Measurements from ENCODE around the gene THSD7B.

The THSD7B gene

DNA sequence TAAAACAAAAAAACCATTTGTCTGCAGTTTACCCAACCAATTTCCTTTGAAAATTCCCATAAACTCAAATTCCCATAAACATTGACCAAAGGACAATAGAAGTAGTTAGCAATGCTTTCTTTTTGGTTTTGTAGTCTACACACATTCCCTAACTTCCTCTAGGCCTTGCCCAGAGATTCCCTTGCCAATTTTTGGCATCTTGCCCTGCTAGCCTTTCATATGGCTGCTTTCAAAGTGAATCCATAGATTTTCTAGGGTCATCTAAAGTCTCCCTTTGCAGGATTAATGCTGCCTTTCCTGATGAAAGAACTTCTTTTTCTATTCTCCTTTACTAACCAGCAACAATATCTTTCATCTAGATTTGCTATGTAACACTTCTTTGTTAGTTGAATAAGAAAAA, 33.4 kb downstream of the THSD7B start:
- in situ Hi-C loops (cut with MboI; ENCODE audit: low sequenced_read_pairs, unreplicated experiment), result no loop called here
- TF ChIP-seq, protein P1, sequence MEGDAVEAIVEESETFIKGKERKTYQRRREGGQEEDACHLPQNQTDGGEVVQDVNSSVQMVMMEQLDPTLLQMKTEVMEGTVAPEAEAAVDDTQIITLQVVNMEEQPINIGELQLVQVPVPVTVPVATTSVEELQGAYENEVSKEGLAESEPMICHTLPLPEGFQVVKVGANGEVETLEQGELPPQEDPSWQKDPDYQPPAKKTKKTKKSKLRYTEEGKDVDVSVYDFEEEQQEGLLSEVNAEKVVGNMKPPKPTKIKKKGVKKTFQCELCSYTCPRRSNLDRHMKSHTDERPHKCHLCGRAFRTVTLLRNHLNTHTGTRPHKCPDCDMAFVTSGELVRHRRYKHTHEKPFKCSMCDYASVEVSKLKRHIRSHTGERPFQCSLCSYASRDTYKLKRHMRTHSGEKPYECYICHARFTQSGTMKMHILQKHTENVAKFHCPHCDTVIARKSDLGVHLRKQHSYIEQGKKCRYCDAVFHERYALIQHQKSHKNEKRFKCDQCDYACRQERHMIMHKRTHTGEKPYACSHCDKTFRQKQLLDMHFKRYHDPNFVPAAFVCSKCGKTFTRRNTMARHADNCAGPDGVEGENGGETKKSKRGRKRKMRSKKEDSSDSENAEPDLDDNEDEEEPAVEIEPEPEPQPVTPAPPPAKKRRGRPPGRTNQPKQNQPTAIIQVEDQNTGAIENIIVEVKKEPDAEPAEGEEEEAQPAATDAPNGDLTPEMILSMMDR (IDR thresholded peaks at IDR 0.05; ENCODE audit: borderline replicate concordance, control extremely low read depth, extremely low read depth, insufficient read depth, missing control alignments), result no peak
- no peak for DNase-seq (ENCODE audit: low spot score)

DNA sequence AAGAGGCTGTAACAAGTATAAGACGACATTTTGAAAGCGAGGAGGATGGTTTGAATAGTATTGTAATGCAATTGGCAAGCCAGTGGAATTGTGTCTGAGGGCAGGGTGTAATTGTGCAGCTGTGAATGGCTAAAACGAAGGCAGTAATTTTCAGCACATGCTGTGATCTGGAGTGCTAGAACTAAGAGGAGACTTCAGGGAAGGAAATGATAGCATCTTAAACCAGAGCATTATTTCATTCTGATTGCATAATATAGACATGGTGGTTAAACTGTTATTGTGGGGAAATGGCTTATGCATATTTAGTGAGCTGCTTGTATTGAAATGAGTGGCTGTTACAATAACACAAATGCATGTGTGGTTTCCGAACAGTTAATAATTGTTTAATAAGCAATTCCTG, 36.3 kb downstream of the THSD7B start:
- TF ChIP-seq, protein P1 (IDR thresholded peaks at IDR 0.05; ENCODE audit: borderline replicate concordance, control extremely low read depth, extremely low read depth, insufficient read depth, missing control alignments), result no peak
- DNase-seq (ENCODE audit: low spot score), result no peak

DNA sequence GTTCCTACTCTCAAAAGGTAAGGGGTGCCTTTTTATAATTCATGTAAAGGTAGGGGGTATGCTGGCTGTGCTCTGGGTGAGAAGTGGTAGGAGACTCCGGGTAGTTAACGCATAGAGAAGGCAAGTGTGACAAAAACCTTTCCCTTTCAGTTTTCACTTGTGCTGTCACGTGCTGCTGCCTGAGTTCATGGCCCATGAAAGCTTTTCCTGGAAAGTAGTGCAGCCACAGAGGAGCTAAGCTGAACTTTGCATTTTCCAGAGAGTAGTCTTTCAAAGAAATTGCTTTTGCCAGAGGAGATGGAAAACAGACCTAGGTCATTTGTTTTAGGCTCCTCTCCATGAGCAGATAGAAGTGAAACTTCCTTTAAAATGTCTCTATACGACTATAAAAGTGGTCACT, 44.7 kb downstream of the THSD7B start:
- TF ChIP-seq, protein P1 (IDR thresholded peaks at IDR 0.05; ENCODE audit: borderline replicate concordance, control extremely low read depth, extremely low read depth, insufficient read depth, missing control alignments), result no peak
- in situ Hi-C loops (cut with MboI; ENCODE audit: low sequenced_read_pairs, unreplicated experiment), result no loop called here
- DNase-seq (ENCODE audit: low spot score), result no peak

More for the DNA sequence above, 36.3 kb downstream of the THSD7B start:
- in situ Hi-C loops (cut with MboI; ENCODE audit: low sequenced_read_pairs, unreplicated experiment), result no loop called here

DNA sequence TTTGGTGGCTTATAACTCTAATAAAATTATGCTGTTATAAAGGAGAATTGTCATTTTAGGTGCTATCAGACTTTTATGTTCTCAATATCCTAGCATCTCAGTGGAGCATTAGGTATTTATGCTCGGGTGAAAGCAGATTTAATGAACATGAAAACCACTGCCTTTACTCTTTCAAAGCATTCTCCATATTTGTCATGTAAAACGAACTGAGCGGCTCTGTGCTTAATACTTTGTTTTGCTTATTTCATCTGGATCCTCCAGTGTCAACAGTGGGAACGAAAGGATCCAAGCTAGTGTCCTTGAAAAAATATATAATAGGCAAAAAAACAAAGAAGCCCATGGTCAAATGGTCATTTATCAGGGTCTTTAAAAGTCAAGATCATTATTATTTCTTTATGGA, 53.5 kb downstream of the THSD7B start:
- DNase-seq (ENCODE audit: low spot score), result no peak
- TF ChIP-seq, protein P1 (IDR thresholded peaks at IDR 0.05; ENCODE audit: borderline replicate concordance, control extremely low read depth, extremely low read depth, insufficient read depth, missing control alignments), result no peak
- in situ Hi-C loops (cut with MboI; ENCODE audit: low sequenced_read_pairs, unreplicated experiment), result no loop called here

DNA sequence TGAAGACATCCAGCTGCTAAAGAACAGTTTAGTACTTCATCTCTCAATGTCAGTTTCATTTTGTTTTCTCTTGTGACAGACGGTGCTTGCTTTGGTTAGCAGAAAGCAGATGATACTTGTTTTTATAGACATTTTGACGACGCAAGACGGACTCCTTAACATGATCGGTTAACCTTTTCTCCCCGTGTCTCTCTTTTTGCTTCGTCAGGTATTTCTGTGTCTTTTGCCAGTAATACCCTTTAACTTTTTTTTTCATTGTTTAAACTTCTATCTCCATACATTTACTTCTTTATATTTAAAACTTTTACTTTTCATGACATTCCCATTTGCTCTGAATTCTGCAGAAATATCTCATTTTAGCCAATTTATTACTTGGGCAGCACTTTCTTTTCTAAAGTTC, 57.9 kb downstream of the THSD7B start:
- in situ Hi-C loops (cut with MboI; ENCODE audit: low sequenced_read_pairs, unreplicated experiment), result no loop called here
- no peak for DNase-seq (ENCODE audit: low spot score)
- TF ChIP-seq, protein P1 (IDR thresholded peaks at IDR 0.05; ENCODE audit: borderline replicate concordance, control extremely low read depth, extremely low read depth, insufficient read depth, missing control alignments), result no peak

DNA sequence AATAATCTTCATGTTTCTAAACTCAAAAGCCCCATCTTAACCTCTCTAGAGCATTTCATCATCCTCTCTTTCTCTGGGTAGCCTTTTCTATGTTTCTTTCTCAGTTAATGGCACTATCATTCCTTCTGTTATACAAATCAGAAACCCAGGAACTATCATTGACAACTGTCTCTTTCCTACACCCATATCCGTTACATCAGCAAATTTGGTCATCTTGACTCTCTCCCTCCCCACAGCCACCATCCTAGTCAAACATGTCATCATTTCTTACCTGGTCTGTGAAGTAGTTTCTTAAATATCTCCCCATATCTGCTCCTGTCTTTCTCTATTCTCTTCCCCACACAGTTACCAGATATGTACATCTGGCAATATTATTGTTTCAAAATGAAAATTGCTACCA, 62.8 kb downstream of the THSD7B start:
- TF ChIP-seq, protein P1 (IDR thresholded peaks at IDR 0.05; ENCODE audit: borderline replicate concordance, control extremely low read depth, extremely low read depth, insufficient read depth, missing control alignments), result no peak
- DNase-seq (ENCODE audit: low spot score), result no peak
- in situ Hi-C loops (cut with MboI; ENCODE audit: low sequenced_read_pairs, unreplicated experiment), result no loop called here

DNA sequence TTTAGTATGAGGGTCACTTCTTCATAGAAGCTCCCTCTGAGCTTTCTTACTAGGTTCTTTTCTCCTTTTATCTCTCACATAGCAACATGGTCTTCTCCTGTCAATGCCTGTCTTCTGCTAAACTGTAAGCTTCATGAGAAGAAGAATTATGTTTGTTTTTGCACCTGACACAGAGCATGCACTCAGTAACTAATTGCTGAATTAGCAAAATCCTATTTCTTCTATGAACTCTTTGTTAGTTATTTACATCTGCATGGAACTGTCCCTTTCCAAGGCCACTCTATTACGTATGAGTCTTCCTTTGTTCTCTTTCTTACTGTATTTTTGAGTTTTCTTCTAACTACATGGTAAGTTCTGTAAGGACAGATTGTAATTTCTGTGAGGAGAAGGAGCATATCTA, 63.4 kb downstream of the THSD7B start:
- TF ChIP-seq, protein P1 (IDR thresholded peaks at IDR 0.05; ENCODE audit: borderline replicate concordance, control extremely low read depth, extremely low read depth, insufficient read depth, missing control alignments), result no peak
- in situ Hi-C loops (cut with MboI; ENCODE audit: low sequenced_read_pairs, unreplicated experiment), result no loop called here

More for the DNA sequence above, 63.4 kb downstream of the THSD7B start:
- DNase-seq (ENCODE audit: low spot score), result no peak

Data from GM13976 (cell line).